Naive thymus-derived CD4-positive, alpha-beta T cell (primary cell): ENCODE data around the gene GAS7. TPM values are rescaled to one million over a fixed set of nuclear protein-coding genes. Genes with fewer than 3 reads are reported as not detected.
A peak's percentile ranks its signal among the peaks of the same experiment; 100 is the strongest.

Experiments
- ATAC-seq: fragments of 150-1000 bp; cut with Tn5 transposase; 2 replicates; pipeline ENCODE4 v1.10.0; 2021; ENCODE audit warnings: mild to moderate bottlenecking, moderate library complexity
- CTCF ChIA-PET: fragments of 350-600 bp; sonication (Branson Sonifier 250); formaldehyde crosslinking; loops from one replicate; lab custom pipeline; 2021; ENCODE audit warnings: antibody characterized with exemption; lab: Charles Lee
- POLR2A ChIA-PET: fragments of 350-600 bp; sonication (Branson Sonifier 250); formaldehyde crosslinking; loops from one replicate; lab custom pipeline; 2021; ENCODE audit warnings: antibody characterized with exemption, inconsistent platforms; lab: Charles Lee
- DNase-seq, 9 donors: peaks; one replicate each; pipeline versions ENCODE4 v3.0.0 to v3.0.0-alpha.2; 2020 to 2022; ENCODE audit warnings: mixed read lengths in 1 of 9
- H3K27ac ChIP-seq: one replicate; pipeline ENCODE4 v1.7.0; 2013; ENCODE audit warnings: mild to moderate bottlenecking, low read depth, low read length, moderate library complexity
- H3K27me3 ChIP-seq, 2 donors: one replicate each; pipeline ENCODE4 v1.7.0; 2013; ENCODE audit warnings: low read length in 2 of 2, mild to moderate bottlenecking in 2 of 2, moderate library complexity in 2 of 2; ENCODE audit not compliant: control insufficient read depth in 2 of 2, insufficient read depth in 2 of 2
- H3K36me3 ChIP-seq, 3 experiments: 1 replicate in 2 of 3; 2 replicates in 1 of 3; pipeline ENCODE4 v1.7.0; 2013; ENCODE audit warnings: low read length in 3 of 3, mild to moderate bottlenecking in 3 of 3, moderate library complexity in 1 of 3; ENCODE audit not compliant: insufficient read depth in 3 of 3, control insufficient read depth in 2 of 3
- H3K4me1 ChIP-seq, 2 donors: one replicate each; pipeline ENCODE4 v1.7.0; 2013; ENCODE audit warnings: low read length in 2 of 2, mild to moderate bottlenecking in 2 of 2, moderate library complexity in 1 of 2; ENCODE audit not compliant: control insufficient read depth in 2 of 2, insufficient read depth in 2 of 2
- H3K4me3 ChIP-seq: 2 replicates; pipeline ENCODE4 v1.7.0; 2013; ENCODE audit warnings: mild to moderate bottlenecking, low read length
- H3K9me3 ChIP-seq, 3 experiments: 1 replicate in 2 of 3; 2 replicates in 1 of 3; pipeline ENCODE4 v1.7.0; 2013; ENCODE audit warnings: low read length in 3 of 3; ENCODE audit not compliant: control insufficient read depth in 2 of 3
- H3K27ac Mint-ChIP-seq, 9 donors: one replicate each; pipeline ENCODE4 v1.8.0; 2020 to 2022; ENCODE audit warnings: mixed read lengths in 9 of 9, mild to moderate bottlenecking in 8 of 9, moderate library complexity in 5 of 9, inconsistent platforms in 2 of 9
- H3K27me3 Mint-ChIP-seq, 5 donors: one replicate each; pipeline ENCODE4 v1.8.0; 2021 to 2022; ENCODE audit warnings: mixed read lengths in 5 of 5, mild to moderate bottlenecking in 1 of 5
- H3K36me3 Mint-ChIP-seq, 5 donors: one replicate each; pipeline ENCODE4 v1.8.0; 2020 to 2022; ENCODE audit warnings: mixed read lengths in 5 of 5, mild to moderate bottlenecking in 3 of 5, inconsistent platforms in 1 of 5
- H3K4me1 Mint-ChIP-seq, 7 donors: one replicate each; pipeline ENCODE4 v1.8.0; 2020 to 2022; ENCODE audit warnings: mixed read lengths in 7 of 7, mild to moderate bottlenecking in 3 of 7, inconsistent platforms in 1 of 7
- H3K4me3 Mint-ChIP-seq, 10 donors: one replicate each; pipeline ENCODE4 v1.8.0; 2020 to 2022; ENCODE audit warnings: mild to moderate bottlenecking in 10 of 10, mixed read lengths in 10 of 10, moderate library complexity in 6 of 10, inconsistent platforms in 2 of 10
- H3K9me3 Mint-ChIP-seq, 11 donors: one replicate each; pipeline ENCODE4 v1.8.0; 2020 to 2022; ENCODE audit warnings: mixed read lengths in 11 of 11, mild to moderate bottlenecking in 4 of 11, inconsistent platforms in 1 of 11, moderate library complexity in 1 of 11
- intact Hi-C, 2 donors: fragments of 100-400 bp; cut with micrococcal nuclease; formaldehyde crosslinking; loops; one replicate each; pipeline ENCODE4 v1.15.1; 2023
- polyA plus RNA-seq, 2 donors: library from polyadenylated mRNA; unstranded; fragments of 300-500 nt; fragmentation: Illumina TruSeq; gene quantifications; one replicate each; pipeline ENCODE4 v1.2.3, GENCODE V29; 2021
- total RNA-seq, 6 experiments: library from RNA in 5 of 6; stranded (reverse) in 5 of 6; gene quantifications; 1 replicate in 5 of 6; 2 replicates in 1 of 6; pipeline ENCODE4 v1.2.3 and lab custom pipeline; 2021 to 2026

The GAS7 gene
- total and polyA plus RNA-seq, 7 experiments from 2014 or later = 0.09 to 54.3 (median 3.3) TPM

DNA sequence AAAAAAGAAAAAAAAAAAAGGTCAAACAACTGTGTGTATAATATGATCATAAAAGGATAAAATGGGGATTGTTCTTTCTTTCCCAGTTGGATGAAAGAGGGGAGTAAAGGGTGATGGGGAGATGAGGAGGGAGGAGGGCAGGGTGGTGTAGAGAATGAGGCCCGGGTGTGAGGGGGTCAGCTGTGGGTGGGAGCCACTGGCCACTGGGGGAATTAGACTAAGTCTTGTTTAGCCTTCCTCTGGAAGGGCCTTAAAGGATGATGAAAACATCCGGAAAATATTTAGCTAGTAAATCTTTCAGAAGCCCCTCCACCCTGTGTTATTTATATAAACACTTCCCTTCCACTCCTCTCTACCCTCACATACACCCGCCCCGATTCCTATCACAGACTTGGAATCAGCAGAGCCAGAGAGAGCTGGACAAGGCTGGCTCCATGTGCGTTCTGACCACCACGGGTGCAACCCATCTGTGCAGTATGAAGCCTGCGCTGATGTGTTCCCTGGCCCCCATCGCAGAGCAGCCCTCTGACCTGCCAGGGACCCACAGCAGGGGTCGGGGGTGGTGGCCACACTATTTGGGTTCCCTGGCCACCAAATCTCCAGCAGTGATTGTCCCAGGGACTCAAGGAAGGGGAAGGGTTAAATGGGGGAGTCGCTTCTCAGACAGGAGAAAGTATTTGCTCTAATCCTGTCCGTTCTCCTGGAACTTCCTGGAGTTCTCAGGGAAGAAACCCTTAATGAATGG is 72.7 kb downstream of the GAS7 start:
- no peaks in the 10 kb centered on the region for H3K36me3 ChIP-seq
- H3K4me3 ChIP-seq = no peak overlapping the region
- Mint-ChIP-seq H3K27me3 (peaks cover 0 to 15% (median 6%) of the 10 kb centered on the region in 5 donors), H3K4me3 (no peak overlapping the region), H3K9me3 (peaks cover 0 to 4% (median 0%) of the 10 kb centered on the region in 11 donors), H3K27ac (peak overlapping the region in 2 of 9 donors; percentile 7 to 48), H3K36me3 (no peaks in the 10 kb centered on the region), H3K4me1 (peaks cover 6 to 31% (median 15%) of the 10 kb centered on the region in 7 donors)
- no peaks in the 10 kb centered on the region for H3K27me3 ChIP-seq
- no peaks in the 10 kb centered on the region for H3K9me3 ChIP-seq
- H3K4me1 ChIP-seq = peaks cover 0 to 17% of the 10 kb centered on the region in 2 donors
- DNase-seq = no peak
- ATAC-seq = no peak
- intact Hi-C loops = no loop called here
- ChIA-PET POLR2A (no interaction called here), CTCF (no interaction called here)
- no peak overlapping the region for H3K27ac ChIP-seq

DNA sequence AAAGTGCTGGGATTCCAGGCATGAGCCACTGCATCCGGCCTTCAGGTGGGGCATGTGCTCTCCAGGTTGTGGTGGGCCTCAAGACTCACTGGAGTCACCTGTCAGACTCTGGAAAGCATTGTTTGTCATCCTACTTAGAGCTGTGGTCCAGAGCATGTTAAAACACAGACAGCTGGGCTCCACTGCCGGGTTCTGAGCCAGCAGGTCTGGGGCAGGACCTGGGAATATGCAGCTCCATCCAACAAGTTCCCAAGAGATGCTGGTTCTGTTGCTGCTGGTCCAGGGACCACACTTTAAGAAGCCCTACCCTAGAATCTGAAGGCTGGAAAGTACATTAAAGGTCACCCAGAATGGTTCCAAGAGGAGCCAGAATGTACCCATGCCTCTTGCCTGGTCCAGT is 75.3 kb downstream of the GAS7 start:
- Mint-ChIP-seq H3K4me1 (peaks cover 6 to 57% (median 35%) of the 10 kb centered on the region in 7 donors), H3K9me3 (peaks cover 0 to 4% (median 0%) of the 10 kb centered on the region in 11 donors), H3K27ac (no peak overlapping the region), H3K4me3 (no peak overlapping the region), H3K36me3 (no peaks in the 10 kb centered on the region), H3K27me3 (peaks cover 0 to 27% (median 10%) of the 10 kb centered on the region in 5 donors)
- Histone ChIP-seq H3K4me3 (no peak overlapping the region), H3K36me3 (no peaks in the 10 kb centered on the region), H3K27me3 (no peaks in the 10 kb centered on the region), H3K27ac (no peak overlapping the region), H3K4me1 (peaks cover 0 to 42% of the 10 kb centered on the region in 2 donors), H3K9me3 (no peaks in the 10 kb centered on the region)
- CTCF ChIA-PET = no interaction called here
- intact Hi-C loops = no loop called here
- POLR2A ChIA-PET = no interaction called here
- DNase-seq = no peak
- no peak for ATAC-seq

DNA sequence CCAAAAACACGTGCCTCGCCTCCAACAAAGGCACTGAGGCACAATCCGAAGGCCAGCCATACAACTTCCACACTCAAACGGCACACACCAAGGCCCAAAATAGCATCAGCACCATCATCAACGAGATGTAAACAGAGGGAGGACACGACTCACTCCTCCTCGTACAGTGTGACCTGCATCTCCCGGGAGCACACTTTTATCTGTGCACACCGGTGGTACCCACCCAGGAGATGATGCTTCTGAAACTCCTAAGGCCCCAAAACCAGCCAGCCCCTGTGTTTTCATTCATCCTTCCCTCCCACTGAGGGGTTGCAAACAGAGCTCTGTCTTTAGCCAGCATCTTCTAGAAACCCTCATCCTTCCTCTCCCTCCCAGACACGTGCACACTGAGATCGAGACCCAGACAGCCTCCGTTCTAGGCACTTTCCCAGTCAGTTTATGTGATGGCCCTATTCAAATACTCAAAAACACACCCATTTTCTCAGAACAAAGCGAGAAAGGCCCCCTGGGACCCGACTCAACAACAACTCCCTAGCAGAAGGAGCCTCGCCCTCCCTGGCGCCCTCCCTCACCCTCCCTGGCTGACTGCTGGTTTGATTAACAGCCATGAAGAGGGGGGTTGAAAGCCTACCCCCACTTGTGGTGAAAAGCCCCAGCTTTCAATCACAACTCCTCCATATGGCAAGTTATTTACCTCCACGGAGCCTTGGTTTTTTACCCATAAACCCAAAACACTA is 76.3 kb downstream of the GAS7 start:
- ATAC-seq = no peak
- CTCF ChIA-PET = no interaction called here
- peaks cover 0 to 51% of the 10 kb centered on the region in 2 donors for H3K4me1 ChIP-seq

DNA sequence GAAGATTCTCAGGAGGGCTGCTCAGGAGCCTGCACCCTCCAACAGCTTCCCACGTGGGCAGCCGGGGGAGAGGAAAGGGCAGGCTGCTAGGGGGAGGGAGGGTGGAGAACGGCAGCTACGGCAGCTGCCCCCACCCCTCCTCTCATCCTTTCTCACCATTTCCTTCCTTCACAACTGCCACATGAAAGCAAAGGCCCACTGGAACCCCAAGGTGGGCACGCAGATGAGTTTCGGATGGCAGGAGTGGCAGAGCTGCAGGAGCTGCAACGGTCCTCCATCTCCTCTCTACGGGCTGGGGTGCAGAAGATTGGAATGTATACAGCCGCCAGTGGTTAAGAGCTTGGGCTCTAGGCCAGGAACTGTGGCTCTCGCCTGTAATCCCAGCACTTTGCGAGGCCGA is 77.7 kb downstream of the GAS7 start:
- Histone ChIP-seq H3K4me3 (no peak overlapping the region), H3K36me3 (no peaks in the 10 kb centered on the region), H3K9me3 (no peaks in the 10 kb centered on the region), H3K27me3 (no peaks in the 10 kb centered on the region), H3K4me1 (peaks cover 2 to 63% of the 10 kb centered on the region in 2 donors), H3K27ac (no peak overlapping the region)
- no peaks in the 10 kb centered on the region for H3K36me3 Mint-ChIP-seq
- H3K4me1 Mint-ChIP-seq = peaks cover 0 to 63% (median 35%) of the 10 kb centered on the region in 7 donors
- H3K27ac Mint-ChIP-seq = peak overlapping the region in 4 of 9 donors; percentile 4 to 51 (median 22)
- CTCF ChIA-PET = no interaction called here
- peaks cover 0 to 2% (median 0%) of the 10 kb centered on the region in 11 donors for H3K9me3 Mint-ChIP-seq
- intact Hi-C loops = no loop called here
- ATAC-seq = peak; percentile 15
- DNase-seq = peak in 2 of 9 donors; percentile 7 to 11
- peak overlapping the region in 9 of 10 donors; percentile 13 to 71 (median 39) for H3K4me3 Mint-ChIP-seq
- peaks cover 0 to 38% (median 10%) of the 10 kb centered on the region in 5 donors for H3K27me3 Mint-ChIP-seq
- POLR2A ChIA-PET = no interaction called here

More for the DNA sequence above, 76.3 kb downstream of the GAS7 start:
- Histone ChIP-seq H3K27me3 (no peaks in the 10 kb centered on the region), H3K9me3 (no peaks in the 10 kb centered on the region), H3K27ac (no peak overlapping the region), H3K36me3 (no peaks in the 10 kb centered on the region), H3K4me3 (no peak overlapping the region)
- DNase-seq = peak in 1 of 9 donors; percentile 24
- H3K4me1 Mint-ChIP-seq = peaks cover 6 to 60% (median 39%) of the 10 kb centered on the region in 7 donors
- peaks cover 0 to 36% (median 10%) of the 10 kb centered on the region in 5 donors for H3K27me3 Mint-ChIP-seq
- H3K27ac Mint-ChIP-seq = peak overlapping the region in 5 of 9 donors; percentile 16 to 42 (median 37)
- intact Hi-C loops = no loop called here
- no peaks in the 10 kb centered on the region for H3K36me3 Mint-ChIP-seq
- H3K9me3 Mint-ChIP-seq = peaks cover 0 to 4% (median 0%) of the 10 kb centered on the region in 11 donors
- POLR2A ChIA-PET = no interaction called here
- H3K4me3 Mint-ChIP-seq = peak overlapping the region in 8 of 10 donors; percentile 9 to 48 (median 20)

DNA sequence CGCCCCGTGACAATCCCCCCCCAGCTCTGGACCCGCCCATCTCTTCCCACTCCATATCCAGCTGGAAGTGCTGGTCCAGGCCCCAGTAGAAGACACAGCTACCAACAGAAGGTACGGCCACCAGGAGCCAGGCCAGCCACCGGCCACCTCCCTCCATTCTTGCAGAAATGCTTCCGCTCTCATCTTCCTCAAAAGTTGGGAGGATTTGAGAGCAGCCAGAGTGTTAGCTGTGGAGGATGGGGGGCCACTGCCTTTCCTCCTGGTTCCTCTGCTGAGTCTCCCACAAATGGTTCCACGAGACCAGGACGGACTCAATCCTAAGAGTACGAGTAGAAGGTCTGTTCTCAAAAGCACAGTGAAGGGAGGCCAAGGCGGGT is 78.3 kb downstream of the GAS7 start:
- Histone ChIP-seq H3K9me3 (no peaks in the 10 kb centered on the region), H3K4me3 (no peak overlapping the region), H3K36me3 (no peaks in the 10 kb centered on the region), H3K4me1 (peaks cover 9 to 68% of the 10 kb centered on the region in 2 donors), H3K27ac (no peak overlapping the region), H3K27me3 (no peaks in the 10 kb centered on the region)
- POLR2A ChIA-PET = no interaction called here
- no peak for DNase-seq
- Mint-ChIP-seq H3K27ac (peak overlapping the region in 2 of 9 donors; percentile 51 to 53), H3K4me3 (peak overlapping the region in 5 of 10 donors; percentile 13 to 71 (median 55)), H3K36me3 (no peaks in the 10 kb centered on the region), H3K27me3 (peaks cover 0 to 40% (median 10%) of the 10 kb centered on the region in 5 donors), H3K9me3 (peaks cover 0 to 3% (median 0%) of the 10 kb centered on the region in 11 donors), H3K4me1 (peaks cover 0 to 69% (median 41%) of the 10 kb centered on the region in 7 donors)
- intact Hi-C loops = no loop called here
- CTCF ChIA-PET = no interaction called here
- no peak for ATAC-seq

DNA sequence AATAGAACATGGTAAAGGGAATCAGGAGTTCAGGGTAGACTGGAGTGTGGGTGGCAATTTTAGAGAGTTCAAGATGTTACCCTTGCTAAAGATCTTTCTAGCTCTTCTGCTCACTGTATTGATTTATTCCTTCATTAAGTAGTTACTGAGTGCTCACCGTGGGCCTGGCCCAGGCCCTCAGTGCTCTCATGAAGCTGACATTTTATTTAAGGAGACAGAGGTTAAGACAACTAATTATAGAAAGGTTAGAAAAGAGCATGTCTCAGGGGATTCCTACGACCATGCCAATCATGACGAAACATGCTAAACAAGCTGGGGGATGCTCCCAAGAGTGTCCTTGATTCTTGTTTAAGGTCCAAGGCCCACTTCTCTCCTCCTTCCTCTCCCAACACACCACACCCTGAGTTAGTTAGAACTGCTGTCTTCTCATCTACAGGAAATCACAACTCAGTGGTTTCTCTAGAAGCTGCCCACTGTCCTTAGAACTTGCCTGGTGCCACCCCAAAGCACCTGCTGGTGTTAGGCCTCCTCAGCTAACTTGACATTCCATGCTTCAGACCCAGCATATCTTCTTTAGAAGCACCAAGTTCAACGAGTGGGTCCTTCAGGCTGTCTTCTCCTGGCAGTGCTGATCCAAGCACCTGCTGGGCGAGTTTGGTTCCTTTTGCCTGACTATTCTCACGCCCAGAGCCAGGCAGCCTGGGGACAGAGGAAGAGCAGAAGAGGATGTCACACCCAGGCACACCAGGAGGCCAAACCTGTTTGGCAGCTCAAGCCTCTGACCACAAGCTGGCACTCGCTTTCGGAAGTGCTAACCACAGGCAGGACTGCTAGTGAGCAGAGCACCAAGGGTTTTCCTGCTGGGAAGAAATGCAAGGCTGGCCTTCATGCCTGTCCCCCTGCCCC is 79.0 kb downstream of the GAS7 start:
- intact Hi-C loops = no loop called here
- CTCF ChIA-PET = no interaction called here
- Mint-ChIP-seq H3K4me1 (peaks cover 5 to 76% (median 44%) of the 10 kb centered on the region in 7 donors), H3K27me3 (peaks cover 0 to 46% (median 10%) of the 10 kb centered on the region in 5 donors), H3K9me3 (peaks cover 0 to 3% (median 0%) of the 10 kb centered on the region in 11 donors), H3K4me3 (peak overlapping the region in 5 of 10 donors; percentile 3 to 65 (median 40)), H3K36me3 (no peaks in the 10 kb centered on the region), H3K27ac (peak overlapping the region in 7 of 9 donors; percentile 23 to 85 (median 66))
- no peak overlapping the region for H3K27ac ChIP-seq
- ATAC-seq = peak; percentile 13
- DNase-seq = no peak
- H3K4me3 ChIP-seq = no peak overlapping the region
- POLR2A ChIA-PET = no interaction called here
- H3K9me3 ChIP-seq = no peaks in the 10 kb centered on the region
- H3K27me3 ChIP-seq = no peaks in the 10 kb centered on the region
- H3K4me1 ChIP-seq = peaks cover 9 to 72% of the 10 kb centered on the region in 2 donors
- no peaks in the 10 kb centered on the region for H3K36me3 ChIP-seq
